Left lung (tissue), 10 donors: ENCODE results near the gene USP17L29. TPM values are rescaled to one million over a fixed set of nuclear protein-coding genes. Genes with fewer than 3 reads are reported as not detected.
"Not testable (repeated sequence)": the region's sequence is repeated elsewhere in the genome, so short reads cannot be mapped to it uniquely, and the experiment has no call there.

Experiments
- ATAC-seq: fragments of 200-7000 bp; cut with Tn5 transposase; one replicate; pipeline ENCODE4 v1.9.1; 2020; ENCODE audit warnings: moderate library complexity
- DNase-seq, 4 donors: peaks; one replicate each; pipeline ENCODE4 v3.0.0-alpha.2; 2013 to 2020
- H3K27ac ChIP-seq, 2 donors: fragments of 200-600 bp; sonication (generic) in 1 of 2; one replicate each; pipeline versions ENCODE4 v1.5.0 to v1.8.0; 2020 to 2021
- H3K27me3 ChIP-seq, 2 donors: fragments of 200-600 bp; sonication (generic) in 1 of 2; one replicate each; pipeline versions ENCODE4 v1.5.0 to v1.8.0; 2020 to 2021
- H3K36me3 ChIP-seq, 2 donors: fragments of 200-600 bp; sonication (generic) in 1 of 2; one replicate each; pipeline versions ENCODE4 v1.5.0 to v1.8.0; 2020 to 2021
- H3K4me1 ChIP-seq, 2 donors: fragments of 200-600 bp; one replicate each; pipeline ENCODE4 v1.8.0; 2021
- H3K4me3 ChIP-seq, 2 donors: fragments of 200-600 bp; sonication (generic) in 1 of 2; one replicate each; pipeline versions ENCODE4 v1.5.0 to v1.8.0; 2020 to 2021; ENCODE audit warnings: mild to moderate bottlenecking in 1 of 2
- H3K9me3 ChIP-seq, 2 donors: fragments of 200-600 bp; sonication (generic) in 1 of 2; one replicate each; pipeline versions ENCODE4 v1.5.0 to v1.8.0; 2020 to 2021
- intact Hi-C, 2 donors: fragments of 100-400 bp; cut with DNase I; formaldehyde crosslinking; loops; one replicate each; pipeline versions ENCODE4 v1.11.2 to v1.14.2; 2022
- polyA plus RNA-seq, 6 donors: library from polyadenylated mRNA; unstranded; fragments of 120-200 nt; gene quantifications; one replicate each; pipeline ENCODE4 v1.2.1, GENCODE V29; 2013; ENCODE audit not compliant: insufficient read length in 6 of 6
- total RNA-seq, 2 donors: library from RNA; stranded (reverse); fragmentation: NEBNext Ultra II Directional; extraction: Animal tissue kit (Norgen Biotek cat#: 25700); gene quantifications; one replicate each; pipeline ENCODE4 v1.2.1, GENCODE V29; 2021
- TF ChIP-seq, protein P1 (sequence below), 2 donors: fragments of 200-600 bp; sonication (generic) in 1 of 2; IDR thresholded peaks; one replicate each; pipeline versions ENCODE4 v1.5.0 to v1.8.0; 2021; ENCODE audit warnings: antibody characterized with exemption in 2 of 2
- donor health status: DM: no; HTN: yes; CAD: no.
- donor health status: DM: no; HTN: no; CAD: no.

Gene USP17L29
- total and polyA plus RNA-seq, 8 donors = not detected

DNA sequence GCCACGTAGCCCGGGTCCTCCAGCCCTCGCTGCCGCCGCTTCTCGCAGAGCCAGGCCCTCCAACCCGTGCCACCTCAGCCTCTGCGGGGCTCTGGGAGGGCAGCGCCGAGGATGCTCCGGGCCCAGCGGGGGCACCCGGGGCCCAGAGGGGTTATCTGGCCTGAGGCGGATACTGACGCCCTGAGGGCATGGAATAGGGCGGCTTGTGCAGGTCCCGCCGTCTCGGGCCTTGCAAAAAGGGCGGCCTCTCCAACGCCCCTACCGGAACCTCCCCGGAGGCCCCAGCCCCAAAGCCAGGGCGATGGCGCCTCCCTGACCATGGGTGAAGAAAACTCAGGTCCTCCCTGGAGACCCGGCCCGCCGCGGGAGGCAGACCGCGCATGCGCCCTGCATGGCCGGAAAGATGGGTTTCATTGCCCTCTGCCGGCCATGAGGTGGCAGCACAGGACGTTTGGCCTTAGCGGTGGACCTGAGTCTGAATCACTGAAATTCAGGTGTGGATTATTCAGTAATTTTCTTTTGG, 27.6 kb downstream of the USP17L29 start:
- H3K4me1 ChIP-seq, ATAC-seq, H3K36me3 ChIP-seq, intact Hi-C loops, H3K27ac ChIP-seq, H3K9me3 ChIP-seq, H3K27me3 ChIP-seq: not testable (repeated sequence)
- peak in 3 of 4 donors; percentile 2 to 68 (median 9) for DNase-seq
- H3K4me3 ChIP-seq = peak overlapping the region; percentile 20 to 28
- TF ChIP-seq, protein P1, sequence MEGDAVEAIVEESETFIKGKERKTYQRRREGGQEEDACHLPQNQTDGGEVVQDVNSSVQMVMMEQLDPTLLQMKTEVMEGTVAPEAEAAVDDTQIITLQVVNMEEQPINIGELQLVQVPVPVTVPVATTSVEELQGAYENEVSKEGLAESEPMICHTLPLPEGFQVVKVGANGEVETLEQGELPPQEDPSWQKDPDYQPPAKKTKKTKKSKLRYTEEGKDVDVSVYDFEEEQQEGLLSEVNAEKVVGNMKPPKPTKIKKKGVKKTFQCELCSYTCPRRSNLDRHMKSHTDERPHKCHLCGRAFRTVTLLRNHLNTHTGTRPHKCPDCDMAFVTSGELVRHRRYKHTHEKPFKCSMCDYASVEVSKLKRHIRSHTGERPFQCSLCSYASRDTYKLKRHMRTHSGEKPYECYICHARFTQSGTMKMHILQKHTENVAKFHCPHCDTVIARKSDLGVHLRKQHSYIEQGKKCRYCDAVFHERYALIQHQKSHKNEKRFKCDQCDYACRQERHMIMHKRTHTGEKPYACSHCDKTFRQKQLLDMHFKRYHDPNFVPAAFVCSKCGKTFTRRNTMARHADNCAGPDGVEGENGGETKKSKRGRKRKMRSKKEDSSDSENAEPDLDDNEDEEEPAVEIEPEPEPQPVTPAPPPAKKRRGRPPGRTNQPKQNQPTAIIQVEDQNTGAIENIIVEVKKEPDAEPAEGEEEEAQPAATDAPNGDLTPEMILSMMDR (IDR thresholded peaks at IDR 0.05) = peak; percentile 46 to 69

DNA sequence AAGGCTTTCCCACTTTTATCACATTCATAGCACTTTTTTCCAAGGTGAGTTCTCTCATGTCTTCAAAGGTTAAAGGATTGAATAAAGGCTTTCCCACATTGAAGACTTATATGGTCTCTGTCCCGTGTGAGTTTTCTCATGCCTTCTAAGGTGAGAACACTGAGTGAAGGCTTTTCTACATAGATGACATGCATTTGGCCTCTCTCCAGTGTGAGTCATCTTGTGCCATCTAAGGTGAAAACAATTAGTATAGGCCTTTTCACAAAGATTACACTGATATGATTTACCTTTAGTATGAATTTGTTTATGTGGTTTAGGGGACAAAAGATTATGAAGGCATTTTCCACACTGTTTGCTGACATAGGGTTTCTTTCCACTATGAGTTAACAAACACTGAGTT, 30.7 kb downstream of the USP17L29 start:
- Histone ChIP-seq H3K4me3 (no peak overlapping the region), H3K36me3 (no peaks in the 10 kb centered on the region), H3K27ac (no peak overlapping the region), H3K27me3 (no peaks in the 10 kb centered on the region), H3K9me3 (no peaks in the 10 kb centered on the region), H3K4me1 (no peaks in the 10 kb centered on the region)
- TF ChIP-seq, protein P1 (IDR thresholded peaks at IDR 0.05) = no peak
- intact Hi-C loops = no loop called here
- ATAC-seq (no peak), DNase-seq (no peak)

DNA sequence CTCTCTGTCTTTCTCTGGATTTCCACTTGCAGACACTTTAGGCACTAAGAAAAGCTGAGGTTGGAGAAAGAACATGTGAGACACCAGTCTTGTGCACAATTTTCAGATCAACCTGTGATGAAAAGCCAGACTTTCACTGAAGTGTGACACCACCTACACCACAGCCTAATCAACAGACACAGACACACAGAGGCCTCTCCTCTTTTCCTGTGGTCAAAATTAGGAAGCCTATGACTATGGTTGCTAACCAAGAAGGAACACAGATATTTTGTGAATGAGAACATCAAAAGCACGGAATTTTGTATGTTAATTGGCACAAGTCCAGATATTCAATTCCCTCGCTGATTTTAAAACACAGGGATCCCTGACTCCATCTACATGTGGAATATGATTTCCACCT, 35.6 kb downstream of the USP17L29 start:
- not testable (repeated sequence) for ATAC-seq

More for the DNA sequence above, 35.6 kb downstream of the USP17L29 start:
- H3K27ac ChIP-seq, H3K27me3 ChIP-seq, intact Hi-C loops, H3K4me1 ChIP-seq, H3K4me3 ChIP-seq, DNase-seq, H3K9me3 ChIP-seq, H3K36me3 ChIP-seq: not testable (repeated sequence)

Other genes starting within 250 kb of the USP17L29 start
- not detected for gene FAM90A26, start 183.2 kb upstream of the USP17L29 start, total RNA-seq
- gene FAM90A26, start 183.2 kb upstream of the USP17L29 start, polyA plus RNA-seq = under 1 TPM; 0.08 to 0.23 (median 0.14) TPM
- not detected for gene USP17L10, start 143.0 kb upstream of the USP17L29 start, total RNA-seq
- gene USP17L10, start 143.0 kb upstream of the USP17L29 start, polyA plus RNA-seq = not detected
- not detected for gene USP17L11, start 138.2 kb upstream of the USP17L29 start, total RNA-seq
- not detected for gene USP17L11, start 138.2 kb upstream of the USP17L29 start, polyA plus RNA-seq
- gene USP17L12, start 133.5 kb upstream of the USP17L29 start, total RNA-seq = not detected
- not detected for gene USP17L12, start 133.5 kb upstream of the USP17L29 start, polyA plus RNA-seq
- gene USP17L13, start 128.7 kb upstream of the USP17L29 start, total RNA-seq = not detected
- gene USP17L13, start 128.7 kb upstream of the USP17L29 start, polyA plus RNA-seq = not detected
- gene USP17L15, start 119.3 kb upstream of the USP17L29 start, total RNA-seq = not detected
- gene USP17L15, start 119.3 kb upstream of the USP17L29 start, polyA plus RNA-seq = not detected
- not detected for gene USP17L17, start 109.8 kb upstream of the USP17L29 start, total RNA-seq
- not detected for gene USP17L17, start 109.8 kb upstream of the USP17L29 start, polyA plus RNA-seq
- not detected for gene USP17L18, start 105.0 kb upstream of the USP17L29 start, total RNA-seq
- gene USP17L18, start 105.0 kb upstream of the USP17L29 start, polyA plus RNA-seq = not detected
- not detected for gene USP17L19, start 100.3 kb upstream of the USP17L29 start, total RNA-seq
- gene USP17L19, start 100.3 kb upstream of the USP17L29 start, polyA plus RNA-seq = not detected
- not detected for gene USP17L20, start 95.5 kb upstream of the USP17L29 start, total RNA-seq
- not detected for gene USP17L20, start 95.5 kb upstream of the USP17L29 start, polyA plus RNA-seq
- not detected for gene USP17L21, start 90.8 kb upstream of the USP17L29 start, total RNA-seq
- gene USP17L21, start 90.8 kb upstream of the USP17L29 start, polyA plus RNA-seq = not detected
- gene USP17L22, start 86.0 kb upstream of the USP17L29 start, total RNA-seq = not detected
- gene USP17L22, start 86.0 kb upstream of the USP17L29 start, polyA plus RNA-seq = not detected
- gene USP17L24, start 28.5 kb upstream of the USP17L29 start, total RNA-seq = not detected
- gene USP17L24, start 28.5 kb upstream of the USP17L29 start, polyA plus RNA-seq = not detected
- not detected for gene USP17L25, start 23.7 kb upstream of the USP17L29 start, total RNA-seq
- gene USP17L25, start 23.7 kb upstream of the USP17L29 start, polyA plus RNA-seq = not detected
- not detected for gene USP17L26, start 19.0 kb upstream of the USP17L29 start, total RNA-seq
- gene USP17L26, start 19.0 kb upstream of the USP17L29 start, polyA plus RNA-seq = not detected
- not detected for gene USP17L5, start 14.2 kb upstream of the USP17L29 start, total RNA-seq
- not detected for gene USP17L5, start 14.2 kb upstream of the USP17L29 start, polyA plus RNA-seq
- not detected for gene USP17L27, start 9.5 kb upstream of the USP17L29 start, total RNA-seq
- gene USP17L27, start 9.5 kb upstream of the USP17L29 start, polyA plus RNA-seq = not detected
- not detected for gene USP17L28, start 4.7 kb upstream of the USP17L29 start, total RNA-seq
- gene USP17L28, start 4.7 kb upstream of the USP17L29 start, polyA plus RNA-seq = not detected
- not detected for gene USP17L30, start 9.5 kb downstream of the USP17L29 start, total RNA-seq
- gene USP17L30, start 9.5 kb downstream of the USP17L29 start, polyA plus RNA-seq = not detected
- gene DEFB131A, start 90.8 kb downstream of the USP17L29 start, total RNA-seq = not detected
- gene DEFB131A, start 90.8 kb downstream of the USP17L29 start, polyA plus RNA-seq = not detected